Embryonic facial prominence (tissue), 1 donor: ENCODE data around the gene CYSTM1.
"Not testable (repeated sequence)": the region's sequence is repeated elsewhere in the genome, so short reads cannot be mapped to it uniquely, and the experiment has no call there.

Experiments used
- DNase-seq: peaks from one replicate; pipeline ENCODE4 v3.0.0-alpha.2; 2016; ENCODE audit errors: extremely low spot score

CYSTM1 gene

GRCh38 chr5:140178086-140178410 lies 3.1 kb downstream of the CYSTM1 start:
- no peak for DNase-seq

GRCh38 chr5:140178482-140179116 lies 3.6 kb downstream of the CYSTM1 start:
- no peak for DNase-seq

- no peak for DNase-seq
These were observed 6.1 kb downstream of the CYSTM1 start for GRCh38 chr5:140181002-140181483.

DNA sequence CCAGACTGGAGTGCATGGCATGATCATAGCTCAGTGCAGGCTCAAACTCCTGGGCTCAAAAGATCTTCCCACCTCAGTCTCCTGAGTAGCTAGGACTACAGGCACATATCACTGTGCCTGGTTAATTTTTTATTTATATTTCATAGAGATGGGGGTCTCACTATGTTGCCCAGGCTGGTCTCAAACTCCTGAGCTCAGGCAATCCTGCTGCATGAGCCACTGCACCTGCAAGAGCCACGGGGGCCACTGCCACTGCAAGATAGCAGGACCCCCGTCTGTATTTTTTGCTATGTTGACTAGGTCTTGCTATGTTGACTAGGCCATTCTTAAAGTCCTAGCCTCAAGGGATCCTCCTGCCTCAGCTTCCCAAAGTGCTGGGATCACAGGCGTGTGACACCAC lies 6.5 kb downstream of the CYSTM1 start:
- DNase-seq: no peak

GRCh38 chr5:140182075-140182711 lies 7.2 kb downstream of the CYSTM1 start:
- DNase-seq: no peak

DNA sequence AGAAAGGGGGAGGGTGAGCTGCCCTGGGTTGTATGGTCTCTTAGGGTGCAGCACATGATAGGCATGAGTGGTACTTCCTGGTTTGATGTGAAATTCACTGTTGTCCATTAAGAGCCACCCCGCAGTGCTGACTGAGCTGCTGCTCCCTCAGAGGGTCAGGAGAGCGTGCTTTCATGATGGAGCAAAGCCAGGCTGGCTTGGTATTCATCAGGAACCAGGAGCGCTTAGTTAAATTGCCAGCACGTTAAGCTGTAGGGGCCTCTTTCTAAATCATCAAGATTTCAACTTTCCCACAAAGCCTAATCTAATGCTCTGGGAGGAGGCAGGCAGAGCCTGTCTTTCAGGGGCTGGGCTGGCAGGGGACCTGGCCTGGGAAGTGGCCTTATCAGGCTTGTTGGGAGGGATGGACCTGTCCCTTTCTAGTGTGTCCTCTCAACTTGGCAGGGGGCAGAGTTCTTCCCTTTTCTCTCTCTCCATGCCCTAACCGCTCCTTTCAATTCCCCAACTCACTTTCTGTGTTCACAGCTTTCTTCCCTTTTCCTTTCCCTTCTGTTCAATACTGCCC lies 7.9 kb downstream of the CYSTM1 start:
- no peak for DNase-seq

GRCh38 chr5:140185409-140185808 lies 10.4 kb downstream of the CYSTM1 start:
- DNase-seq: no peak

GRCh38 chr5:140186267-140186671 lies 11.3 kb downstream of the CYSTM1 start:
- no peak for DNase-seq

GRCh38 chr5:140189253-140189652 lies 14.3 kb downstream of the CYSTM1 start:
- no peak for DNase-seq

GRCh38 chr5:140189977-140190871 lies 15.2 kb downstream of the CYSTM1 start:
- no peak for DNase-seq

DNA sequence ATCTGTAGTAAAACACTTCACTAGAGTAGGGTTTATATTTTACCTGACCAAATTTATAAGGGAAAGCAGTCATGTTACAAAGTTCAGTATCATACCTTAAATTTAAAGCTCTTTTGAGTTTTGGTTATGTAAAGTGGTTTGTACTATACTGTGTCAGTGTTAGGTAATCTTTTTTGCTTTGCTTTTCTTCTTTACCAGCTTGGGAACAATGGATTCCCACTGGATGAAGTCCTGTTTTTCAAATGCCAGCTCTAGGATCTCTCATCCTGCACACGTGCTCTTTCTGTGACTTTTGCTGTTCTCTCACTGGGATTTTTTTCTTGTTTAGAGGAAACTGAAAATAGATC lies 15.9 kb downstream of the CYSTM1 start:
- no peak for DNase-seq

DNA sequence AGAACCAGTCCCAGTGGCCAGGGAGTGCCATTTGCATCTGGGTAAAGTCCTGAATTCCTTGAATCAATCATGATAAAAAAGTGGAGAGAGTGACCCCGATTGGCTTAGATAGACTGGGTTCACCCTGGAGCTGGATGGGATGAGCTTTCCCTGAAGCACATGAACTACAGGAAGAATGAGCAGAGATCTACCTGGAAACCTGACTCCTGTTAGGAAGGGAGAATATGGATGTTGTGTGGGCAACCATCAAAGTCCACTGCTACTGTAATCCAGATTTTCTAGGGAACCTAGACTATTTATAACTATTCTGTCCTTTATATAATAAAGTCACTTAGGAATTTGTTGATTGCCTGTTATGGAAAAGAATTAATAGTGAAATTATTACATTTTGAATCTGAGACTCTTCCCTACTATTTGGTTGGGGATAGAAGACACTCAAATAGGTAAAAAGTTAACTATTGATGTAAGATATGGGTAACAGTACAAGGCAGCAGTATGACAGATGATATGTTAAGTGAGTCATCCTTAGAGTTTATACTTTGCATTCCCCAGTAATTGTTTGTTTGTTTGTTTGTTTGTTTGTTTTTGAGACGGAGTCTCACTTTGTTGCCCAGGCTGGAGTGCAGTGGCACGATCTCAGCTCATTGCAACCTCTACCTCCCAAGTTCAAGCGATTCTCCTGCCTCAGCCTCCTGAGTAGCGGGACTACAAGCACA lies 17.9 kb downstream of the CYSTM1 start:
- no peak for DNase-seq

- DNase-seq: no peak
These were observed 19.7 kb downstream of the CYSTM1 start for GRCh38 chr5:140194662-140195061.

GRCh38 chr5:140196115-140196814 lies 21.3 kb downstream of the CYSTM1 start:
- DNase-seq: no peak

GRCh38 chr5:140197023-140197422 lies 22.0 kb downstream of the CYSTM1 start:
- no peak for DNase-seq

- DNase-seq: not testable (repeated sequence)
These were observed 23.9 kb downstream of the CYSTM1 start for GRCh38 chr5:140198915-140199314.

DNA sequence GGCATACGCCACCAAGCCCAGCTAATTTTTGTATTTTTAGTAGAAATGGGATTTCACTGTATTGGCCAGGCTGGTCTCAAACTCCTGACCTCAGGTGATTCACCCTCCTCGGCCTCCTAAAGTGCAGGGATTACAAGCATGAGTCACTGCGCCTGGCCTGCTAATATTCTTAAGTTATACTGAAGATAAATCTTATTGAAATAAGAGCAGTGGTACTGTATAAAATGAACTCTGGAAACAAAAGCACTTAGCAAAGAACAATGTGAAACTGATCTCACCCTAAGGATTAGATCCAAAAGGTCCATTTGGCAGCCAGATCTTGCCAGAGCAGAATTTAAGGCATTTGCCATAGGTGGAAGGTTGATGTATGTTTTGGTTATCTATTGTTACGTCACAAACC lies 27.1 kb downstream of the CYSTM1 start:
- no peak for DNase-seq

DNA sequence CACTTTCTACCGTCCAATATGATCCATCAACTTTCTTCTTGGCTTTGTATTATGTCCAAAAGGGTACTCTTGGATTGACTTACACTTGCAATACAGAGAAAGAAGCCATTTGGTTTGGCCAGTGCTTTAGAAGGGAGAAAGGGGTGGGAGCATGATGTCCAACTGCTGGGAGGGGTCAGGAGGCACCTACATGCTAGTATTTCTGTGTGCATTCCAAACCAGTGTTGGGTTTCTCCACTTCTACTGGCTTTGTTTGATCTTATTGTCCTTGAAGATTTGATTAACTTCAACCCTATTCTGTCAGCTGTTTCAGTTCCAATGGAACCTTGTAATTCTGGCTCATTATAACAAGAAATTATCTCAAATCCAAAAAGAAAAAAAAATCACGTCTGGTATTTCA lies 27.6 kb downstream of the CYSTM1 start:
- no peak for DNase-seq

DNA sequence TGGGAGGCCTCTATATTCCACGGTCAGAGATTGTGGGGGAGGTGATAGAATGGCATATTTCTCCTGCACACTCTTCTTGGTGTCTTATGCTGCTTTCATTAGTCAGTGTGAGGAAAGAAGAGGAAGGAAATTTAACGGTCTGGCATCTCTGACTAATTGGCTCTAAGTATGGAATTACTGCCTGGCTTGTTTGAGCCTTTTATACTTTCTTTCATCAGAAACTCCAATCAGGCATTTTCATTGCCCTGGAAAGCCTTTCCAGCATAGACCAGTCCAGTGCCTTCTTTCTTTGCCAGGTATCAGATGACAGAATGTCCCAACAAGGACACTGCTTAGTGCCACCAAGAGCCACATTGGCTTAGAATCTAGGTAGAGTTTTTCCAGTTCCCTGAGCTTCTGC lies 30.2 kb downstream of the CYSTM1 start:
- no peak for DNase-seq

DNA sequence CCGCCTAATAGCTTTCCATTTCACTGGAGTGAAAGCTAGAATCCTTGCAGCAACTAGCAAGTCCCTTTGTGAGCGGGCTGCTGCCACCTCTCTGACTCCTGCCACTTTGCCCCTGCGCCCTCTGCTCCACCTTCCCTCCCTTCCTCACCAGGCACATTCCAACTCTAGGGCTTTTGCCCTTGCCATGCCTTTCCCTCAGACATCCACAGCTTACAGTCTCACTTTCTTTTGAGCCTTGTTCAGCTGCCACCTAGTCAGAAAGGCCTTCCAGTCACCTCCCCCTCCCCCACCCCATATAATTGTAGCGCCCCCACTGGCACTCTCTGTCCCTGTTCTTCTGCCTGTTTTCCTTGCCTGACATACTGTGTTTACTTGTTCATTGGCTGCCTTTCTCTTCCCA lies 31.0 kb downstream of the CYSTM1 start:
- no peak for DNase-seq

DNA sequence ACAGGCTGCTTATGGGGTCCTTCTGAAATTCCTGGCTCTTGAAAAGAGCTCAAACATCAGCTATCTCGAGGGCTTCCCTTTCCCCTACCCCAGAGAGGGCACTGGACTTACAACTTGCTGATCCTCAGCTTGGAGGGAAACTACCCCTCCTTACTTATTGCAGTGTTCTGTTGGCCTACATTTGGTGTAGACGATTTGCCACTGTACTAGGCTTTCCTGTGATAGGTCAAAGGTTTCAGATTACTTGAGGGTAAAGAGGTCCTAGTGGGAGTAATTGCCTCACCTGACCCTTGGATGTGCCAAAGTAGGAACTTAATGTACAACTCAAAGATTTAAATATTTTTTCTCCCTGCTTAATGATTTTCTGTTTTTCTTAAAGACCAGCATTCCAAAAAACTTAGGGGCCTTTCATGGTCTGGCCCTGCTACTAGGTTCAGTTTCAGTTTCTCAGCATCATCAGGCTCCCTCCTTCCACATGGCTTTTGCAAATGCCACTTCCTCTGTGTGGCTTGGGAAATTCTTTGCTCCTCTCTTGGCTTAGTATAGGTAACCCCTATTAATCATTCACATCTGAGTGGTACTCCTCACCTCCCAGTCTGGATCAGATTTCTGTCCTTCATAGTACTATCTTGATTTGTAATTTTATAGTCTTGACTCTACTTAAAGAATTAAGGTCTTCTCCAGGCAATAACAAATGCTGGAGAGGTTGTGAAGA lies 32.4 kb downstream of the CYSTM1 start:
- DNase-seq: no peak
